Skin epidermis (tissue), 12 donors: ENCODE results near the gene CLEC18B.
A peak's percentile ranks its signal among the peaks of the same experiment; 100 is the strongest.
"Not testable (repeated sequence)": the region's sequence is repeated elsewhere in the genome, so short reads cannot be mapped to it uniquely, and the experiment has no call there.

ENCODE experiments used
- H3K27ac ChIP-seq, 21 experiments: fragments of 200-600 bp; sonication (generic) in 11 of 21; one replicate each; pipeline ENCODE4 v1.5.0; 2020; ENCODE audit warnings: mild to moderate bottlenecking in 3 of 21, inconsistent platforms in 2 of 21, moderate library complexity in 2 of 21
- H3K4me3 ChIP-seq, 7 experiments: fragments of 200-600 bp; sonication (generic) in 2 of 7; one replicate each; pipeline ENCODE4 v1.5.0; 2020; ENCODE audit warnings: inconsistent platforms in 2 of 7, mild to moderate bottlenecking in 2 of 7, moderate library complexity in 1 of 7

Gene CLEC18B

DNA sequence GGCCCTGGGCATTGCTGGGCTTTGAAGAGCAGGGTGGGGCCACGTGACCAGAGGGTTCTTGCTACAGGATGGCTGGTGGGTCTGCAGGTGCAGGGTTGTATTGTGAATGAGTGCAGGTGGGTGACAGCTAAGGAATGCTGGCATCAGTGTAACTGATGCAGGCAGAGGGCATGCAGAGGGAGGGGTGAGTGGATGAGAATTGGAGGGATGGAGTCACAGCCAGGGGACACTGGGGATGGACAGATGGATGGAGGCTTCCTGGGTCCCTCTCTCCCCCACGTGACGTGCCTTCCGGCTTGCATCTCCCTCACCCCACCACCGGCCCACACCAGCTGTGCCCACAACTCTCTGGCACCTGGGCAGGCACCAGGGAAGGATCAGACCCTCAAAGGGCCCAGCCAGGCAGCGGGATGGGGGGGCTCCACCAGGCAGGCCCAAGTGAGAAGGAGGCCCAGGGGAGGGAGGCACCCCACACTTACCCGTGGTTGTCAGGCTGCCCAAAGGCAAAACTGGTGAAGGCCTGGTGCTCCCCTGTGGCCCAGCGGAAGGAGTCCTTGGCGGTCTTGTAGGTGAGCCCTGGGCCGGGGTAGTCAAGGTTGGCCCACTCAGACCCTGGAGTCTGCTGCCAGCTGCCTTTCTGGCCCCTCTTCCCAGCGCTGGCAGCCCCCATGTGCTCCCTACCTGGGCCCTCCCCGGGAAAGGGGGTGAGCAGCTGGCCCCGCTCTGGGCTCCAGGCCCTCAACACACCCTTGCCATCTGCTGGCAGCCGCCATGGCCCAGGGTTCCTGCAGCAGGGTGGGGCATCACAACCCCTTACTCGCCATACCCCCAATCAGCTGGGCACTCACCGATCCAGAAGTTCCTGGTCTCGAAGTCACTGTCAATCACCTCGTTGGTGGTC lies 11.0 kb downstream of the CLEC18B start:
- H3K27ac ChIP-seq, H3K4me3 ChIP-seq: not testable (repeated sequence)

GRCh38 chr16:74409185-74409981 lies 11.9 kb downstream of the CLEC18B start:
- H3K27ac ChIP-seq, H3K4me3 ChIP-seq: not testable (repeated sequence)

- Histone ChIP-seq H3K27ac (peak overlapping the region in 12 of 21 experiments; percentile 18 to 77 (median 68)), H3K4me3 (peak overlapping the region; percentile 14 to 40 (median 29))
Measured at GRCh38 chr16:74407362-74407705, 13.9 kb downstream of the CLEC18B start.

GRCh38 chr16:74406600-74407361 lies 14.5 kb downstream of the CLEC18B start:
- peak overlapping the region in 12 of 21 experiments; percentile 18 to 77 (median 68) for H3K27ac ChIP-seq
- peak overlapping the region; percentile 14 to 40 (median 29) for H3K4me3 ChIP-seq

DNA sequence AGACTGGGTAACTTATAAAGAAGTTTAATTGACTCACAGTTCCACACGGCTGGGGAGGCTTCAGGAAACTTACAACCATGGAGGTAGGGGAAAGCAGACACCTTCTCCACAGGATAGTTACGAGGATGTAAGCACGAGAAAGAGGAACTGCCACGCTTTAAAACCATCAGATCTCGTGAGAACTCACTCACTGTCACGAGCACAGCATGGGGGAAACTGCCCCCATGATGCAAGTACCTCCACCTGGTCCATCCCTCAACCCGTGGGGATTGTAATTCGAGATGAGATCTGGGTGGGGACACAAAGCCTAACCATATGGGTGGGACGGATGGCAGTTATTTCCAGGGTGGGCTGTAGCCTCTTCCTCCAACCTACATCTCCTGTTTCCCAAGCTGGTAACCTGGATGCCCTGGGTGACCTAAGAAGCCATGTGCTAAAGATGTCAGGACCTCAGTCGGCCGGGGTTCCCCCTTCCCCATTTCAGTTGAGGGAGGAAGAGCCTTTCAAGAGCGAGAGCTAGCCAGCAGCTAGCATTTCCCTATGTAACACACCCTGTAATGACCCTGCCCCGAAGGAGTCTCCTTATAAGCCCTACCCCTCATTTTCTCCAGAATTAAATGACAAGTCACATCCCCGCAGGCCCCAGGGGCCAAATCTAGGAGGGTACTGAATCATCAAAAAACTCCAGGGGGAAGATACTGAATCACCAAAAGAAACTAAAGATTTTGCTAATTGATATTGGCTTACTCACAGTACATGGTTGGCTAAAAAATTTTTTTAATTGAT lies 16.9 kb downstream of the CLEC18B start:
- H3K27ac ChIP-seq, H3K4me3 ChIP-seq: not testable (repeated sequence)

GRCh38 chr16:74400238-74400637 lies 21.0 kb downstream of the CLEC18B start:
- H3K27ac ChIP-seq, H3K4me3 ChIP-seq: not testable (repeated sequence)

GRCh38 chr16:74398212-74398895 lies 22.9 kb downstream of the CLEC18B start:
- H3K27ac ChIP-seq = peak overlapping the region in 1 of 21 experiments; percentile 17
- H3K4me3 ChIP-seq = not testable (repeated sequence)

GRCh38 chr16:74396521-74397017 lies 24.7 kb downstream of the CLEC18B start:
- H3K4me3 ChIP-seq, H3K27ac ChIP-seq: not testable (repeated sequence)

DNA sequence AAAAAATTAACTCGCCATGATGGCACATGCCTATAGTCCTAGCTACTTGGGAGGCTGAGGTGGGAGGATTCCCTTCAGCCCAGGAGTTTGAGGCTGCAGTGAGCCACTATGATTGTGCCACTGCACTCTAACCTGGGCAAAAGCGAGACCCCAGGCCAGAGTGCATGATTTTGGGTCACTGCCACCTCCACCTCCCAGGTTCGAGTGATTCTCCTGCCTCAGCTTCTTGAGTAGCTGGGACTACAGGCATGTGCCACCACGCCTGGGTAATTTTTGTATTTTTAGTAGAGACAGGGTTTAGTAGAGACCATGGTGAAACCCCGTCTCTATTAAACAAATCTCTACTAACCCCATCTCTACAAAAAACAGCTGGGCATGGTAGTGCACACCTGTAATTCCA lies 26.7 kb downstream of the CLEC18B start:
- not testable (repeated sequence) for H3K4me3 ChIP-seq, H3K27ac ChIP-seq

DNA sequence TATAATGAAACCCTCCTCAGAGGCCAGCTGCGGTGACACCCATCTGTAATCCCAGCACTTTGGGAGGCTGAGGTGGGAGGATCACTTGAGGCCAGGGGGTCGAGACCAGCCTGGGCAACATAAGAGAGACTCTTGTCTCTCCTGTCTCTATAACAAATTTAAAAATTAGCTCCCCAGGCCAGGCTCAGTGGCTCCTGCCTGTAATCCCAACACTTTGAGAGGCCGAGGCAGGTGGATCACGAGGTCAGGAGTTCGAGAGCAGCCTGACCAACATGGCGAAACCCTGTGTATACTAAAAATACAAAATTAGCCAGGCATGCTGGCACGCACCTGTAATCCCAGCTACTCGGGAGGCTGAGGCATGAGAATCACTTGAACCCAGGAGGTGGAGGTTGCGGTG lies 27.1 kb downstream of the CLEC18B start:
- not testable (repeated sequence) for H3K27ac ChIP-seq, H3K4me3 ChIP-seq

- H3K27ac ChIP-seq, H3K4me3 ChIP-seq: not testable (repeated sequence)
Measured at GRCh38 chr16:74391454-74392050, 29.7 kb downstream of the CLEC18B start.

GRCh38 chr16:74382339-74383034 lies 38.8 kb downstream of the CLEC18B start:
- not testable (repeated sequence) for H3K4me3 ChIP-seq, H3K27ac ChIP-seq

DNA sequence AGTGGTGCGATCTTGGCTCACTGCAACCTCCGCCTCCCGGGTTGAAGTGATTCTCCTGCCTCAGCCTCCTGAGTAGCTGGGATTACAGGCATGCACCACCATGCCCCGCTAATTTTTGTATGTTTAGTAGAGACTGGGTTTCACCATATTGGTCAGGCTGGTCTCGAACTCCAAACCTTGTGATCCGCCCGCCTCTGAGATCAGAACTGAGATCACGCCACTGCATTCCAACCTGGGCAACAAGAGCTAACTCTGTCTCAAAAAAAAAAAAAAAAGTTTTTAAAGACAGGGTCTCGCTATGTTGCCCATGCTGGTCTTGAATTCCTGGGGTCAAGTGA lies 47.5 kb downstream of the CLEC18B start:
- H3K4me3 ChIP-seq, H3K27ac ChIP-seq: not testable (repeated sequence)

DNA sequence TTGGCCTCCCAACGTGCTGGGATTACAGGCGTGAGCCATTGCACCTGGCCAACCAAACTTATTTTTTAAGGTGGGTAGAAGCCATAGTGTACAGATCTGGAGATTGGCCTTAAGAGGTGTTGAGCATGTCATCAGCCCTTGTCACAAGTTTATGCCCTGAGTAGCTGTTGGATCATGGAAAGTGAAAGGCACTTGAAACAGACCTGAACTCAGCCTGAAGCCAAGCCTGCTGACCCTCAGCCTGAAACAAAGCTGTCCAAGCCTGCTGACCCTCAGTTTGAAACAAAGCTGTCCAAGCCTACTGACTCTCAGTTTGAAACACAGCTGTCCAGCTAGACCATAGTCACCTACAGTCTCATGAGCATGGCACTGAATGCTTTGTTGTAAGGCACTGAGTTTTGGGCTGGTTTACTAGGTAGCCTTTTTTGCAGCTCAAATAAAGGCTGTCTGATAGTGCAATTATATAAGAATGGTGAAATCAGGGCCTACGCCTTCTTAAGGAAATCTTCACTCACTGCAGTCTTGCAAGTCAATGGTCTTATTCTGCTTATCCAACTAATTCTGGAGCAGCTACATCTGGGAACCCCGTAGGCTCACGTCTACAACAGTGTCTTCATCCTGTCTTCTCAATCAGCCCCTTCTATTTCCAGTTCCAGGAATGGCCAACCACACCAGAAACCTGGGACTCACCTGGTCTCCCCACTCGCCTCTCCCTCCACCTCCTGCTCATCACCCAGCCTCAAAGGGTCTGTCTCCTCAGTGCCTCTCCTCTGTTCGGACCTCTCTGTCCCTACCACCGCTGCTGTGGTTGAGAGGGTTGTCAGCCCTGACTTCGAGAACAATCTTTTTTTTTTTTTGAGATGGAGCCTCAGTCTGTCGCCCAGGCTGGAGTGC lies 48.1 kb downstream of the CLEC18B start:
- Histone ChIP-seq H3K4me3 (no peak overlapping the region), H3K27ac (no peak overlapping the region)

DNA sequence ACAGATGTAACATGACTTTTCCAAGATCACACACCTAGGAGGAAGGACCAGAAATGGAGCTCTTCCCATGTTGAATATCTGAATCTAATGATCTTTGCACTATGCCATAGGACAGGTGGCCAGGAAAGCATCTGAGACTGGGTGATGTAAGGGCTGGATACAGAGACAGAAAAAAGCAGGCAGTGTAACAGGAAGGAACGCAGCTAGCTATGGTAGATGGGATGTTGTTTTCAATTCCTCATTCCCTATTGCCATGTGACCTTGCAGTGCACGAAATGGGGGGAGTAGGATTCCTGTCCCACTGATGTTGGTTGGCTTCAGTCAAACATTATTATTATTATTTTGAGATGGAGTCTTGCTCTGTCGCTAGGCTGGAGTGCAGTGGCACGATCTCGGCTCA lies 48.9 kb downstream of the CLEC18B start:
- Histone ChIP-seq H3K4me3 (no peak overlapping the region), H3K27ac (no peak overlapping the region)

DNA sequence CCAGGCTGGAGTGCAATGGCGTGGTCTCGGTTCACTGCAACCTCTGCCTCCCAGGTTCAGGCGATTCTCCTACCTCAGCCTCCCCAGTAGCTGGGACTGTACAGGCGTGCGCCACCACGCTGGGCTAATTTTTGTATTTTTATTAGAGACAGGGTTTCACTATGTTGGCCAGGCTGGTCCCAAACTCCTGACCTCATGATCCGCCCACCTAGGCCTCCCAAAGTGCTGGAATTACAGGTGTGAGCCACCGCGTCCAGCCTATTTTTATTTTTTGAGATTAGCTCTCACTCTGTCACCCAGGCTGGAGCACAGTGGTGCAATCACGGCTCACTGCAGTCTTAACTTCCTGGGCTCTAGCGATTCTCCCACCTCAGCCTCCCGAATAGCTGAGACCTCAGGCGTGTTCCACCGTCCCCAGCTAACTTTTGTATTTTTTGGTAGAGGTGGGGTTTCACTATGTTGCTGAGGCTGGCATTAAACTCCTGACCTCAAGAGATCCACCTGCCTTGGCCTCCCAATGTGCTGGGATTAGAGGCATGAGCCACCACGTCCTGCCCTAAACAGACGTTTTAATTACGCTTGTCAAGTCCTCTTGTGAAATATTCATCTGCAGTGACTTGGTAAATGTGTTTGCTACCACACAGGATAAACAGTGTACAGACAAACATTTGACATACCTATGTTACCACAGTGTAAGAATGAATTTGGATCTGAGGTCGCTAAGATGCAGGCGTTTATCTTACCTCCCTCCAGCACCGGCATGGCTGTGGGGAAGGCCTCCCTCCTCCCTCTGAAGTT lies 50.7 kb downstream of the CLEC18B start:
- H3K27ac ChIP-seq, H3K4me3 ChIP-seq: not testable (repeated sequence)
